SJSA1 (cell line): ENCODE results near the gene CORO1A. TPM values are rescaled to one million over a fixed set of nuclear protein-coding genes. Genes with fewer than 3 reads are reported as not detected.

ENCODE experiments used
- DNase-seq, 2 experiments: peaks; one replicate each; pipeline ENCODE4 v3.0.0-alpha.2; 2015 to 2020; ENCODE audit warnings: low spot score in 2 of 2, low read depth in 1 of 2
- H3K27ac ChIP-seq: fragments of 250-450 bp; sonication (Bioruptor Pico); 2 replicates; pipeline ENCODE4 v1.5.1; 2020; ENCODE audit warnings: mild to moderate bottlenecking, moderate library complexity
- H3K27me3 ChIP-seq: fragments of 250-450 bp; sonication (Bioruptor Pico); replicated peaks from 2 replicates; pipeline ENCODE4 v1.5.1; 2020; ENCODE audit warnings: mild to moderate bottlenecking, moderate library complexity
- H3K36me3 ChIP-seq: fragments of 250-450 bp; sonication (Bioruptor Pico); 2 replicates; pipeline ENCODE4 v1.5.1; 2020; ENCODE audit warnings: mild to moderate bottlenecking
- H3K4me1 ChIP-seq: fragments of 250-450 bp; sonication (Bioruptor Pico); replicated peaks from 2 replicates; pipeline ENCODE4 v1.6.1; 2021; ENCODE audit warnings: mild to moderate bottlenecking
- H3K4me3 ChIP-seq: fragments of 250-450 bp; sonication (Bioruptor Pico); 2 replicates; pipeline ENCODE4 v1.5.1; 2020; ENCODE audit warnings: mild to moderate bottlenecking
- H3K9me3 ChIP-seq: fragments of 250-450 bp; sonication (Bioruptor Pico); replicated peaks from 2 replicates; pipeline ENCODE4 v1.5.1; 2020; ENCODE audit warnings: mild to moderate bottlenecking
- total RNA-seq: library from RNA; depleted of rRNA; stranded (reverse); fragments of >200 nt; shearing (Covaris generic); gene quantifications from 2 replicates; pipeline ENCODE4 v1.2.3, GENCODE V29; 2014; rRNA removed

Gene CORO1A
- 4.3 and 4.5 TPM in 2 replicates for total RNA-seq

- H3K4me3 ChIP-seq, result peak within 1 kb of the TSS; percentile 45
- no peaks in the 10 kb centered on the region for H3K9me3 ChIP-seq
- no peaks in the 10 kb centered on the region for H3K36me3 ChIP-seq
- peaks cover 9% of the 10 kb centered on the region; the same call in 1 of the 2 replicates for H3K4me1 ChIP-seq
- H3K27me3 ChIP-seq, result no peaks in the 10 kb centered on the region
- H3K27ac ChIP-seq, result no peak within 1 kb of the TSS
- DNase-seq, result peak; percentile 70 to 80
Measured at GRCh38 chr16:30183233-30184095, at the start of gene CORO1A. Gene CORO1A, plus strand, starts transcription at chr16:30183602. Its CDS starts 1,608 bp downstream, at chr16:30185210.

- H3K27me3 ChIP-seq, result no peaks in the 10 kb centered on the region
- no peak overlapping the region for H3K4me3 ChIP-seq
- H3K9me3 ChIP-seq, result no peaks in the 10 kb centered on the region
- no peaks in the 10 kb centered on the region for H3K4me1 ChIP-seq
- no peak overlapping the region for H3K27ac ChIP-seq
- H3K36me3 ChIP-seq, result no peaks in the 10 kb centered on the region
- no peak for DNase-seq
Measured at GRCh38 chr16:30136971-30137605, 46.3 kb upstream of the CORO1A start.

DNA sequence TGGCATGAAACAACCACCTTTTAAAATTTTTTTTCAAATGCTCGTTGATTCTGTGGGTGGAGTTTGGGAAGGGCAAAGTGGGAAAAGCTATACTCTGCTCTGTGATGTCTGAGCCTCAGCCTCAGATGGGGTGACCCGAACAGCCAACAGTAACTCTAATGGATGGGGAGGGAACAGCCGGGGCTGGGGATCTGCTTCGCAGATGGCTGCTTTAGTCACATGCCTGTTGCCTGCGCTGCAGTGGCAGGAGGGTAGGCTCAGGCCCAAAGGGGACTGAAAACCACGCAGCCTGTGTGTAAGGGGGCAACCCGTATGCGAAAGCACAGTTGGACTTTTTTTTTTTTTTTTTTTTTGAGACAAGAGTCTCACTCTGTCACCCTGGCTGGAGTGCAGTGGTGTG lies 45.5 kb upstream of the CORO1A start:
- Histone ChIP-seq H3K27ac (no peak overlapping the region), H3K36me3 (no peaks in the 10 kb centered on the region), H3K9me3 (no peaks in the 10 kb centered on the region), H3K4me1 (no peaks in the 10 kb centered on the region), H3K27me3 (no peaks in the 10 kb centered on the region), H3K4me3 (no peak overlapping the region)
- DNase-seq, result no peak

DNA sequence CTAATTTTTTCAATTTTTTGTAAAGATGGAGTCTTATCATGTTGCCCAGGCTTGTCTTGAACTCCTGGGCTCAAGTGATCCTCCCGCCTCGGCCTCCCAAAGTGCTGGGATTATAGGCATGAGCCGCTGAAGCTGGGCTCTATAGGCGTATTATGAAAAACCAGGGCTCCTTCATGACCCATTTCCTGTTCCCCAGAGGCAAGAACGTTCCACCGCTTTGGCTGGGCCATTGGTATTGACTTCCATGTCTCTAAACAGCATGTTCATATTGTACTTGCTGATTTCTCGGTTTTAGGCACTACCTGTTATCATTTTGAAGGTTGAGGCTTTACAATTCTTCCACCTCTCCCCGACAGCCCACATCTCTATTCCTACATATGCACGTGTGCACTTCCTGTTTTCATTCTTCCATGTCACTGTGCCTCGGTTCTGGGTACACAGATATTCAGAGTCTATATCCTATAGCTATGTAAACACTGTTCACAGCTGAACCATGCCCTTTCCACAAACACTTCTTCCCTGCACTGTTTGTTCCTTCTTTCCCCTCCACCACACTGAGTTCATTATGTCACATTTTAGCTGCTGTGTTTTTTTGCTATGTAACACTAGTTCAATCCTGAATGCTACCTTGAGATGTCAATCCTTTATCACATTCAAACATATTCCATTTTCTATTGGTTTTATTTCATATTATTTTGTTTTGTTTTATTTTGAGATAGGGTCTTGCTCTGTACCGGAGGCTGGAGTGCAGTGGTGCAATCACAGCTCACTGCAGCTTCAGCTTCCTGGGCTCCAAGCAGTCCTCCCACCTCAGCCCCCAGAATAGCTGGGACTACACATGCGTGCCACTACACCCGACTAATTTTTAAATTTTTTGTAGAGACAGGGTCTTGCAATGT lies 43.6 kb upstream of the CORO1A start:
- DNase-seq, result no peak
- no peaks in the 10 kb centered on the region for H3K4me1 ChIP-seq
- no peaks in the 10 kb centered on the region for H3K36me3 ChIP-seq
- no peak overlapping the region for H3K4me3 ChIP-seq
- H3K27me3 ChIP-seq, result no peaks in the 10 kb centered on the region
- no peak overlapping the region for H3K27ac ChIP-seq
- no peaks in the 10 kb centered on the region for H3K9me3 ChIP-seq

- DNase-seq, result no peak
- no peaks in the 10 kb centered on the region for H3K36me3 ChIP-seq
Measured at GRCh38 chr16:30141750-30142149, 41.7 kb upstream of the CORO1A start.

GRCh38 chr16:30142672-30143346 lies 40.6 kb upstream of the CORO1A start:
- Histone ChIP-seq H3K4me1 (no peaks in the 10 kb centered on the region), H3K36me3 (no peaks in the 10 kb centered on the region), H3K27me3 (no peaks in the 10 kb centered on the region), H3K4me3 (no peak overlapping the region), H3K27ac (no peak overlapping the region), H3K9me3 (no peaks in the 10 kb centered on the region)
- no peak for DNase-seq

More at GRCh38 chr16:30141750-30142149, 41.7 kb upstream of the CORO1A start:
- Histone ChIP-seq H3K4me3 (no peak overlapping the region), H3K27ac (no peak overlapping the region), H3K27me3 (no peaks in the 10 kb centered on the region), H3K9me3 (no peaks in the 10 kb centered on the region), H3K4me1 (no peaks in the 10 kb centered on the region)

GRCh38 chr16:30143347-30143702 lies 40.1 kb upstream of the CORO1A start:
- no peaks in the 10 kb centered on the region for H3K27me3 ChIP-seq
- H3K9me3 ChIP-seq, result no peaks in the 10 kb centered on the region; the same call in 1 of the 2 replicates
- no peaks in the 10 kb centered on the region for H3K36me3 ChIP-seq
- no peak overlapping the region for H3K27ac ChIP-seq
- DNase-seq, result no peak
- no peaks in the 10 kb centered on the region for H3K4me1 ChIP-seq
- H3K4me3 ChIP-seq, result no peak overlapping the region

DNA sequence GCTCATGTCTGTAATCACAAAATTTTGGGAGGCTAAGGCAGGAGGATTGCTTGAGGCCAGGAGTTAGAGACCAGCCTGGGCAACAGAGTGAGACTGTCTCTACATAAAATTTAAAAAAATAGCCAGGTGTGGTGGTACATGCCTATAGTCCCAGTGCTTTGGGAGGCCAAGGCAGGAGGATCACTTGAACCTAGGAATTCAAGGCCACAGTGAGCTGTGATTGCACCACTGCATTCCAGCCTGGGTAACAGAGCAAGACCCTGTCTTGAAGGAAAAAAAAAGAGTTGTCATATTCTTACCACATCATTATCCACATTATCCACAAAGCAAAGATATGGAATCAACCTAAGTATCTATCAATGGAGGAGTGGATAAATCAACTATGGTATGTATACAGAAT lies 39.4 kb upstream of the CORO1A start:
- Histone ChIP-seq H3K36me3 (no peaks in the 10 kb centered on the region), H3K9me3 (peaks cover 5% of the 10 kb centered on the region), H3K27ac (no peak overlapping the region), H3K4me3 (no peak overlapping the region), H3K4me1 (no peaks in the 10 kb centered on the region), H3K27me3 (no peaks in the 10 kb centered on the region)
- DNase-seq, result no peak

- no peak overlapping the region for H3K4me3 ChIP-seq
- DNase-seq, result no peak
- peaks cover 14% of the 10 kb centered on the region for H3K9me3 ChIP-seq
- no peaks in the 10 kb centered on the region for H3K27me3 ChIP-seq
- H3K4me1 ChIP-seq, result no peaks in the 10 kb centered on the region
- no peak overlapping the region for H3K27ac ChIP-seq
- H3K36me3 ChIP-seq, result no peaks in the 10 kb centered on the region
Measured at GRCh38 chr16:30144917-30145316, 38.5 kb upstream of the CORO1A start.

DNA sequence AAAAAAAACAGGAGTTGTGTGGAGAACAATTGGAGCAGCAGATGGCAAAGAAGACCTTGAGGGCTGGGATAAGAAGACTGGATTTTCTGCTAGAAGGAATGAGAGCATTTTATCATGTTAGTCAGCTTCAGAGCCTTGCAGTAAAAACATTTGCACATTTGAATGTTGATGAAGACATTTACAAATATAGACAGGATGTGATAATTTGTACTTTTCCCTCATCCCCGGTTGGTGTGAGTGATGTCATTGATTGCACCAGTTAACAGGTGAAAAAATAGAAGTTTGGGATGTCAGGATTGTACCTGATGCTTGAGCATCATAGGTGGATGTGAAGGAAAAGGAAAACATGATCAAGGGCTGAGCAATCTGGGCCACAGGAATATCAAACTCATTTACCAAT lies 37.7 kb upstream of the CORO1A start:
- DNase-seq, result no peak

DNA sequence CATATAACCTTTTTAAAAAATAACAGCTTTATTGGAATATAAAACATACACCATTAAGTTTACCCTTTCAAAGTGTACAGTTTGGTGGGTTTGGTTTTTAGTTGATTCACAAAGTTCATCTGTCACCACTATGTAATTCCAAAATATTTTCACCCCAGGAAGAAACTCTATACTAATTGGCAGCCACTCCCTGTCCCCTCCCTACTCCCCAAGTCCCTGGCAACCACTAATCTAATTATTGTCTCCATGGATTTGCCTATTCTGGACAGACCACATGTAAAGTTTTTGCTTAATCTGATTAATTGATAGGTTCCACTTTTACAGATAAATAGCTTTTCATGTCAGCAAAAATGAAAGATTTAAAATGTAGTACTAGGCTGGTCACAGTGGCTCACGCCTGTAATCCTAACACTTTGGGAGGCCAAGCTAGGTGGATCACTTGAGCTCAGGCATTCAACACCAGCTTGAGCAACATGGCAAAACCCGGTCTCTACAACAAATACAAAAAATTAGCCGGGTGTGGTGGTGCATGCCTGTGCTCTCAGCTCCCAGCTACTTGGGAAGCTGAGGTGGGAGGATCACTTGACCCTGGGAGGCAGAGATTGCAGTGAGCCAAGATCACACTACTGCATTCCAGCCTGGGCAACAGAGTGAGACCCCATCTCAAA lies 35.4 kb upstream of the CORO1A start:
- no peak overlapping the region for H3K27ac ChIP-seq
- peaks cover 14% of the 10 kb centered on the region for H3K9me3 ChIP-seq
- no peaks in the 10 kb centered on the region for H3K27me3 ChIP-seq
- no peak for DNase-seq
- H3K36me3 ChIP-seq, result no peaks in the 10 kb centered on the region
- H3K4me3 ChIP-seq, result no peak overlapping the region
- no peaks in the 10 kb centered on the region for H3K4me1 ChIP-seq

More for the DNA sequence above, 37.7 kb upstream of the CORO1A start:
- peaks cover 14% of the 10 kb centered on the region for H3K9me3 ChIP-seq
- H3K27ac ChIP-seq, result no peak overlapping the region
- H3K4me3 ChIP-seq, result no peak overlapping the region
- no peaks in the 10 kb centered on the region for H3K27me3 ChIP-seq
- H3K4me1 ChIP-seq, result no peaks in the 10 kb centered on the region
- H3K36me3 ChIP-seq, result no peaks in the 10 kb centered on the region

DNA sequence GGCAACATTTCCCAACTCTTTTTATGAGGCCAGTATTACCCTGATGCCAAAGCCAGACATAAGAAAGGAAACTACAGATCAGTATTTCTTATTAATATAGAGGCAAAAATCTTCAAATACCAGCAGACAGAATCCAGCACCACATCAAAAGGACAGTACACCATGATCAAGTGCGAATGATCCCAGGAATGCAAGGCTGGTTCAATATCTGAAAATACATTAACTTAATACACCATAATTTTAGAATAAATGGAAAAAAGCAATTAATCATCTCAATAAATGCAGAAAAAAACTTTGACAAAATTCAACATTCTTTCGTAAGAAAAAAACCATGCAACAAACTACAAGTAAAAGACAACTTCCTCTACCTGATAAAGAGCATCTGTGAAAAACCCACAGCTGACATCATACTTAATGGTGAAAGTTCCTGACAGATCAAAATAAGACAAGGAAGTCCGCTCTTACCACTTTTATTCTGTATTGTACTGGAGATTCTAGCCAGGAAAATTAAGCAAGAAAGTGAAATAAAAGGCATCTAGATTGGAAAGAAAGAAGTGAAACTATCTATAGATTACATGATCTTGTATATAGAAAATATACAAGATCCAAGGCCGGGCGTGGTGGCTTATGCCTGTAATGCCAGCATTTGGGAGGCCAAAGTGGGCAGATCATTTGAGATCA lies 34.0 kb upstream of the CORO1A start:
- no peaks in the 10 kb centered on the region for H3K36me3 ChIP-seq
- no peak overlapping the region for H3K4me3 ChIP-seq
- H3K27me3 ChIP-seq, result no peaks in the 10 kb centered on the region
- H3K27ac ChIP-seq, result no peak overlapping the region
- no peaks in the 10 kb centered on the region for H3K4me1 ChIP-seq
- peaks cover 14% of the 10 kb centered on the region for H3K9me3 ChIP-seq
- no peak for DNase-seq
